Stimulated activated CD4-positive, alpha-beta T cell treated with anti-CD3 and anti-CD28 coated beads, Interleukin-12 subunit alpha, Interleukin-12 subunit beta, amount 100 ng/mL, for 4 hours (primary cell): ENCODE measurements around the gene CEP83.

Experiments used
- DNase-seq: peaks from one replicate; pipeline ENCODE4 v3.0.0-alpha.2; 2020

Gene CEP83

GRCh38 chr12:94266796-94267536 lies 192.7 kb downstream of the CEP83 start:
- no peak for DNase-seq

GRCh38 chr12:94265966-94266745 lies 193.5 kb downstream of the CEP83 start:
- DNase-seq: no peak

GRCh38 chr12:94265539-94265938 lies 194.1 kb downstream of the CEP83 start:
- DNase-seq: no peak

- DNase-seq: no peak
Observed at GRCh38 chr12:94264736-94265485, 194.8 kb downstream of the CEP83 start.

GRCh38 chr12:94263905-94264561 lies 195.6 kb downstream of the CEP83 start:
- DNase-seq: no peak

GRCh38 chr12:94263011-94263811 lies 196.5 kb downstream of the CEP83 start:
- peak; percentile 62 for DNase-seq

- DNase-seq: peak; percentile 61
Observed at GRCh38 chr12:94262228-94263010, 197.2 kb downstream of the CEP83 start.

- no peak for DNase-seq
Observed at GRCh38 chr12:94261786-94262185, 197.9 kb downstream of the CEP83 start.

- DNase-seq: no peak
Observed at GRCh38 chr12:94261119-94261518, 198.5 kb downstream of the CEP83 start.

GRCh38 chr12:94260717-94261116 lies 198.9 kb downstream of the CEP83 start:
- DNase-seq: no peak

- no peak for DNase-seq
Observed at GRCh38 chr12:94260017-94260416, 199.7 kb downstream of the CEP83 start.

- no peak for DNase-seq
Observed at GRCh38 chr12:94258593-94258992, 201.1 kb downstream of the CEP83 start.
